ENCODE results near the gene ADARB2.
A peak's percentile ranks its signal among the peaks of the same experiment; 100 is the strongest.
"Not testable (repeated sequence)": the region's sequence is repeated elsewhere in the genome, so short reads cannot be mapped to it uniquely, and the experiment has no call there.

Gene ADARB2

DNA sequence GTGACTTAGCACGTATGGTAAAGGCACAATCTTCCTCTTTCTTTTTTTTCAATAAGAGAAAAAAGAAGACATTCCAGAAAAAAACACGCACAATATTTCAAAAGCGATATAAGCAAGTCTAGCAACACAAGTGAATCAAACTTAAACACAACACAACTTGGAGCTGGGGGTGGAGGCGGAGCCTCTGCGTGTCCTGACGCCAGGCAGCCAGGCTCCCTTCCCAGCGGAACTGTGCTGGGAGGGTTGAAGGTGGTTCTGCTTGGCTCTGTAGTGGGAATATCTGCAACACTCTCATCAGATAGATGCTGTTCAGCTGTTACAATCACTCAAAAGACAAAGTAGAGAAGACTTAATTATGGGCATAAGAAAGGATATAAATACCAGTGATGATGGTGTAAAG lies 469.8 kb downstream of the ADARB2 start:
- no peak for DNase-seq

DNA sequence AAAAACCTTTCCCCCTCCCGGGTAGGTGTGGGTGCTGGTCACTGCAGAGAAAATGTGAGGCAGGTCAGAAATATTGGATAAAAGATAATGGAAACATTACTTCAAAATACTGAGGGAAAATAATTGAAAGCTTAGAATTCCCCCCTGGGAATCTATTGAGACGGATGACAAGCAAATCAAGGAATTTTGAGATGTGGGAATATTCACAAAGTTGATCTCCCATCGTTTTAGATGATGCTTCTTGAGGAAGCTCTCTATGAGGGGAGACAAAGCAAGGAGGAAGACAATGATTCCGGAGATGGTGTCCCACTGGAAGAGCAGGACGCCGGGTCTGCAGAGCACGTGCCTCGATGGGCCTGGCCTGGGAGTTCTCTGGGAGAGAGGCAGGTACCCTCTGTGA lies 470.2 kb downstream of the ADARB2 start:
- no peak for DNase-seq

GRCh38 chr10:1266033-1266802 lies 471.1 kb downstream of the ADARB2 start:
- no peak for DNase-seq

DNA sequence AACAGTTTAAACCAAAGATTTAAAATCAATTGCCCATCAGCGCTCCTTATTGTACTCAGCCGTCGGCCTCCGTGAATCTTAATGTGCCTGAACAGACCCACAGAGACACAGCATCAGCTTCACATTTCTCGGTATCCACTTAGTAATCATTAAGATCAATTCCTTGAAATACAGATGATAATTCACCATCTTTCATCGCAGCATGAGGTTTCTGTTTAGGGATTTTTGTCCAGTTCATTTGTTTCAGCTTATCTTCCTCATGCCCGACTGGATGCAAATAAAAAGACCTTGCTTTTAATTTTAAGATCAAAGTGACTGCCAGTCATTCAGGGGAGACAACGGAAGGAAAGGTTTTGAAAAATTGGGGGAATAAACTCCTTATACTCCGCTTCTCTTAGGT lies 473.3 kb downstream of the ADARB2 start:
- no peak for DNase-seq

- DNase-seq = no peak
Observed at GRCh38 chr10:1257274-1257673, 480.1 kb downstream of the ADARB2 start.

DNA sequence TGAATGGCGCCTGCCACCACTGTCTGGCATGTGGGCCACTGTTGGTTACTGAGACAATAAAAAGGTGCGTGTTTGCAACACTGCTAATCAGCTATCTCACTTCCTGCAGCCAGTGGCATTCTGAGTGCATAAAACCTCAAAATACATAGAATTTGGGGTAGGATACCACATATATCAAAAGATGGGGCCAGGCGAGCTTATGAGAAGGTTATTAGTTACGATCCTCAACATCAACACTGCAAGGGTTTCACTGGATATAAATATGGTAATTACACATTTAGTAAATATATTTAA lies 480.9 kb downstream of the ADARB2 start:
- DNase-seq = no peak

- no peak for DNase-seq
Observed at GRCh38 chr10:1255600-1256431, 481.5 kb downstream of the ADARB2 start.

- no peak for DNase-seq
Observed at GRCh38 chr10:1255118-1255517, 482.2 kb downstream of the ADARB2 start.

DNA sequence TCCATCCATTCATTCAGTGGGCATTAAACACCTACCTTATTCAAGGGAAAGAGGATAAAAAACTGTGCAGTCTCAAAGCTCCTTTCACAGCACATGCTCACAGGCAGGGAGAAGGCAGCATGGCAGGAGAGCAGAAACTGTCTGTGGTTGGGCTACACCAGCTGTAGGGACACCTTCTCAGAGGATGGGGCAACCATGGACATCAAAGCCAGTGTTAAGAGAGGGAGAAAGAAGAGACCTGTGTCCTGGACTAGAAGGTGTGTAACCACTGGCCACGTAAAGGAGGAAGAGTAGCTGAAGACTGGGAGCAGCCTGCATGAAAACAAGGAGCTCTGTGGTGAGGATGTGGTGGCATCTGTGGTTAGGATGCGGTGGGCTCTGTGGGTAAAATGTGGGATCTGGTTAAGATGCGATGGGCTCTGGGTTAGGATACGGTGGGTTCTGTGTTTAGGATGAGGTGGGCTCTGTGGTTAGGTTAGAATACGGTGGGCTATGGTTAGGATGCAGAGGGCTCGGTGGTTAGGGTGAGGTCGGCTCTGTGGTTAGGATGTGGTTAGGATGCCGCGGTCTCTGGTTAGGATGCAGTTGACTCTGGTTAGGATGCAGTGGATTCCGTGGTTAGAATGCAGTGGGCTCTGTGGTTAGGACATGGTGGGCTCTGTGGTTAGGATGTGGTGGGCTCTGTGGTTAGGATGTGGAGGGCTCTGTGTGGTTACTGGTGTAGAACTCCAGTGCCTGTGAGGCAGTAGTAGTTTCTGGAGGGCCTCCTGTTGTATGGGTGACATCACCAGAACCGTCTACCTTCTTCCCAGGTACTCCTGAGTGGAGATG lies 483.6 kb downstream of the ADARB2 start:
- DNase-seq = no peak

GRCh38 chr10:1251769-1252168 lies 485.6 kb downstream of the ADARB2 start:
- DNase-seq = no peak

DNA sequence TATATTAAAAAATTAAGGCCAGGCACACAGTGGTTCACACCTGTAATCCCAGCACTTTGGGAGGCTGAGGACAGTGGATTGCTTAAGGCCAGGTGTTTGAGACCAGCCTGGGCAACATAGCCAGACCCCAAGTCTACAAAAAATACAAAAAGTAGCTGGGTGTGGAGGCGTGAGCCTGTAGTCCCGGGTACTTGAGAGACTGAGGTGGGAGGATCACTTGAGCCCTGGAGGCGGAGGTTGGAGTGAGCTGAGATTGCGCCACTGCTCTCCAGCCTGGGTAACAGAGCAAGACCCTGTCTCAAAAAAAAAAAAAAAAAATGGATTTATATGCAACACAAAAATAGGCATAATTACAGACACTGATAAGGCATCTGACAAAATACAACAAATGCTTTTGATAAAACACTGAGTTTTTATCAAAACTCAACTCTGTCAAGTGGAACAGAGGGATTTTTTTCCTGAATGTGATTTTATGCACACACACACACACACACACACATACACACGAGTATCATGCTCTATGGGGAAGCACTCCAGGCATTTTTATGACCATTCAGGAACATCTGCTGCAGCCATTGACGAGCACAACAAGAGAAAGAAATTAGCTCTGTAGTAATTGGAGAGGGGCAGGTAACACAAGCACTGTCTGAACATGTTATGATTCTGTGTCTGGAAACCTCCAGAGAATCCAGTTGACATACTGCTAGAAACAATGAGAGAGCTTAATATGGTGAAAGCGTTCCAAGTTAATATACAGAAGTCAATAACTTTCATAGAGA lies 488.0 kb downstream of the ADARB2 start:
- DNase-seq = peak; percentile 86

DNA sequence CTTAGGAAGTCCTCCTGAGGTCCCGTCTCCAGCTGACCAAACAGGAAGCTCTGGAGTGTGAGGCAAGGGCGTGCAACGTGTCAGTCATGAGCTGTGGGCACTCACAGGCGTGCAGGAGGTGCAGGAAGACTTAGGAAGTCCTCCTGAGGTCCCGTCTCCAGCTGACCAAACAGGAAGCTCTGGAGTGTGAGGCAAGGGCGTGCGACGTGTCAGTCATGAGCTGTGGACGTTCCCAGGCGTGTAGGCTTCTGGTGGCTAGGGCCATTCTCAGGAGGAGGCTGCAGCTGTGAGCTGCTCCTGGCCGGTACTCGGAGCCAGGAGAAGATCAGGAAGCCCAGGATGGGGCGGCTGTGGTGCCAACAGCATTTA lies 489.1 kb downstream of the ADARB2 start:
- not testable (repeated sequence) for DNase-seq

GRCh38 chr10:1247598-1248261 lies 489.6 kb downstream of the ADARB2 start:
- DNase-seq = no peak

DNA sequence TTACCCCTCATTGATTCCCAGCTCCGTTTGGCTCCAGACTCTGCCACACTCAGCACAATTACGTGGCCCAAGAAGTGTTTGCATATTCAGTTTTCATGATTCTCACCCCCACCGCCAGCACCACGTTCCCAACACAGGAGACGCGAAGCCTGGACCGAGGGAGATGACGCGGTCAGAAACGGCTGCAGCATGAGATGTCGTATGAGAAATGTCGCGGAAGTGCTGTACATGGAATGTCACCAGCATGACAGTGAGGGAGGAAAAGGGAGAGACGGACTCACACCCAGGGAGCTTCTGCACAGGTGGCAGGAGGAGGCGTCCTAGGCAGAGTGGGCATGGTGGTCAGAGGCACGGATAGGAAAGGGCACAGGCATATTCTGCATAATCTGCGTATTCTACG lies 492.8 kb downstream of the ADARB2 start:
- DNase-seq = no peak

DNA sequence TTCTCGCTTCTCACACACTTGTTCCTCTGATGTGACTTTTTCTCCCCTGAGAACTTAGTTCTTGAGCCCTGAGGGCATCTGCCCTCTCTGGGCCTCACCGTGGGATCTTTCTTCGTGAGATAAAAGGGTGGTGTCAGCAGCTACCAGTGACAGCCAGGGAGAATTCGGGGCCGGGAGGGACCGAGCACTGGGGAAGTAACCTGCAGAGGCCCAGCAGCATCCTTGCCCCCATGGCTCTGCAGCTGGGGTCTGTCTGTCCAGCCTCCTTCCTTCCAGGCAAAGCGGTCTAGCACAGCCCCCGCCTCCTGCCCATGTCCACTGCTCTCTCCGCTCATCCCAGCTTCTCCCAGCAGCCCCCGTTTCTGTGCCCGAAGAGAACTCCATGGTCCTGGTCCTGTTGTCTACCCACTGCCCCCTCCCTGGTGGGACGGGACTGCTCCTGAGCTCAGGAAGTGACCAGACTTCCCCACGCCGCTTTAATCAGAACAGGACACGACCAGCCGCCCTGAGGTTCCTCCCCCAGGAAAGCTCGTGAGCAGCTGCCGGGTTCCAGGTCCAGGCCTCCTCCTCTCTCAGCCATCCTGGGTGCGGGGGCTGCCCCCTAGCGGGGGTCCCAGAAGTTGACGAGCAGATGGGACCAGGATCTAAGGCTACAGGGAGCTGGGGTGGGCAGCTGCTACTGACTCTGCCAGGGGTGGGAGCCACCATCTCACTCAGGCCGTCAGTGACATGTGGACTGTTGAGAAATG lies 493.7 kb downstream of the ADARB2 start:
- DNase-seq = no peak

DNA sequence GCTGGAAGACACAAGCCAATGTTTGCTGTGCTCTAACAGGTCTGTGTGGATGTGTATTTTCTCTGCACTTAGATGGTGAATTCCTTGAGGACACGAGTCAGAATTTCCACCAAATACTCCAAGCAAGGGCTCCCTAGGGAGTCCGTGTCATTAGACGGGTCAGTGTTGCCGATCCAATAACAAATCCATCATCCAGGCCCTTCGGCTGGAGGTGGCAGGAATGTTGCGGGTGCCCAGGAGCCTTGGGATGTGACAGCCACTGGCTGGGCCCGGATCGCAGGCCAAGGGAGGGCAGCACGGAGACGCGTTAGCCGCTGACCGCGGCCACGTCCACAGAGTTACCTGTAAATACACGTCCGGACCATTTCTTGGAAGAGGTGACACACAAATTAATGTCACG lies 494.4 kb downstream of the ADARB2 start:
- DNase-seq = no peak

DNA sequence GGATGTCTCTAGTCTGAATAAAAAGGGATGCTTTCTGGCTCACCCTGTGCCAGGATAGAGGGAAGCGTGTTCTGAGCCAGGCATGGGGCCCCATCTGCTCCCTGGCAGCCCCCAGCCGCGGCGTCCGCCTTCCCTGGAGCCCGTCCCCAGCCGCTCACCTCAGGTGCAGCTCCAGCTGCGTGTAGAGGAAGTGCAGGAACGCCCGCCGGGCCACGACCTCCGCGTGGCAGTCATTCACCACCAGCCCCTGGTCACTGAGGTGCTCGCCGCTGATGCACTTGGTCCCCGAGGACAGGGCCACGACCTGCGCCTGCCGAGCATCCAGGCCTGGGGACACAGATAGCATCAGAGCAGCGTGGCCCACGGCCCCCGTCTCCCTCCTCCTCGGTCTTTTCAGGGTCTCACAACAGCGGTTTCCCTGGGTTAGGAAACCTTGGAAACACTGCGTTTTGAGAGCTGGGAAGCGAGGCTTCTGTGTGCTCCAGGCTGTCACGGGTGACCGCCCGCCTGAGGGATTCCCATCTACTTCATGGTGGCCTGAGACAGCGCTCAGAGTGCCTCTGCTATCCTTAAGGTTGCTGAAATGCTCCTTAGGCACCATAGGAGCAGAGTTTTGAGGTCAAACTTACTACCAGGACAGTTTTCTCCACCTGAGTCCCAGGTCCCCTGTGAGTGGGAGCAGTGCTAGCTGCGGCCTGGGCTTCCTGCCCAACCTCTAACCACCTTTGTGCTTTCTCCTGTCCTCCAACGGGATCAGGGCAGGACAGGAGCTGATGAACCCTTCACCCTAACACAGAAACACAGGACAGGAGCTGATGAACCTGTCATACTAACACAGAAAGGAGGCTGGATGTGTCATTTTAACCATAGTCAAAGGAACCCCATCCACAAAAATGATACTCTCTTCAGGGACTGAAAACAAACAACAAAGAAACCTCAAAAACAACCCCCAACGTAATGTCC lies 495.1 kb downstream of the ADARB2 start:
- DNase-seq = no peak

GRCh38 chr10:1241322-1241890 lies 495.9 kb downstream of the ADARB2 start:
- no peak for DNase-seq

- no peak for DNase-seq
Observed at GRCh38 chr10:1240341-1240775, 497.0 kb downstream of the ADARB2 start.

DNA sequence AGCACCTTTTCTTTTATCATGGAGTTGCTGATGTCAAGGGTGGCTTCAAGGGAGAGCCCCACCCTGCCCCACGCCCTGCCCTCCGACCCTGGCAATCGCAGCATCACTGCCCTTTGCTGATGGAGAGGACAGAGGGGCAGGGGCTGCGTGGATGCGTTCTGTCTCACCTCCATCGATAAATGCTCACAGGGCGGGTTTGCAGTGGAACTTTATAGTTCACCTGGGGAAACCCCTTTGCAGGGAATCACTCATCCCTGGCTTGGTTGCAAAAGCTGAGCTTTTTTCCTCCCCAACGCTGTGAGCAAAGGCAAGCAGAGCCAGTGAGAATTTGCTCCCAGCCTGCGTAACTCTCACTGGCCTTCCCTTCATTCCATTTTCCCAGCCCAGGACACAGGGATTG lies 504.3 kb downstream of the ADARB2 start:
- DNase-seq = no peak

Data from NCI-H1436 (cell line).